CD4-positive, alpha-beta T cell treated with Interferon alpha-2 for 1 hour (primary cell): ENCODE results near the gene ARFIP1.
"Not testable (repeated sequence)": the region's sequence is repeated elsewhere in the genome, so short reads cannot be mapped to it uniquely, and the experiment has no call there.

Source experiments
- DNase-seq, 2 donors: peaks; one replicate each; pipeline ENCODE4 v3.0.0-alpha.2; 2020 to 2022

ARFIP1 gene

DNA sequence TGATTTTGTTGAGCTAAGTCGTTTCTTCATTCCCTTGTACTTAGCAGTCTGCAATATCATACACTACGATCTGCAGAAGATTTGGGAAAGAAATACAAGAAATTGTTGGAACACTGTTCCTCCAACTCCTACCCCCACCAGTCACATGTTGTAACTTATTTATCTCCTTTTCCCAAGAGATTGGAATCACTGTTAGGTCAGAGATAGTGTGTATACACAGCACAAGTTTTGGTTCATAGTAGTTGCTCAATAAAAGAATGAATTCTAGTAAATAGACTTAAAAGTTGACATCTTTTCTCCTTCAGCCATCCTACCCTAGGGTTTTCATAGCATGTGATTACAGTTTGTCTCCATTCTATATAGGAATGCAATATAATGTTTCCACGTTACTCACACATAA is 68.8 kb downstream of the ARFIP1 start:
- DNase-seq, result no peak

DNA sequence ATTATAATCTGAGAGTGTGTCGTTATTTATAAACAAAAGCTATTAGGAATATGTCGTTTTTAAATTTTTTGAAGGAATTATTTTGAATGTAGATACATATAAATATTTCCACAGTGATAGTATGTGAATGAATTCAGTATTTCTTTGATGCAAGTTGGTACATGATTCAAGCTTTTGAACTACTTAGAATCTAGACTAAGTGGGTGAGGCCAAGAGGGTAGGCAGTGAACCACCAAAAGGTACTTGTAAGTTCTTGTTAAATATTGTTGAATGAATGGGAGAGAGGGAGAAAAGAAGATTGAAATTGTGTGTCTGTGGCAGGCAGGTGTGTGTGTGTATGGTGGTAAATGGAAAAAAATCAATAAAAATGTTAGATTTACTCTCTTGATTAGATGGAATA is 69.6 kb downstream of the ARFIP1 start:
- DNase-seq, result no peak

DNA sequence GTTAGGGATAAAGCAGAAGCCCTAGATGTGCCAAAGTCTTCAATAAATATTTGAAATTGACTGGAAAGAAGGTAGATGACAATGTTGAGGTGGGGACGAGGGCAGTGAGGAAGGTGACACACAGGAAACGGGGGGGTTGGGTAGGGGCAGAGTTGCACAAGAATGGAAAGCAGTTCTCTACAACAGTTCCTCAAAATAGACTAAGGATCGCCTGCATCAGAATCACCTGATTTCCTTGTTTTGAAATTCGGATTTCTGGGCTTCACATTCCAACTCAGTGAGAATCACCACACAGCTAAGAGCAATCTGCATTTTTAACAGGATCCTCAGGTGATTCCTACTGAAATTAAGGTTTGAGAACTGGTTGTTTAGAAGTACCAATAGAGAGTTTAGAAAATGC is 70.6 kb downstream of the ARFIP1 start:
- DNase-seq, result peak; percentile 29 to 67

DNA sequence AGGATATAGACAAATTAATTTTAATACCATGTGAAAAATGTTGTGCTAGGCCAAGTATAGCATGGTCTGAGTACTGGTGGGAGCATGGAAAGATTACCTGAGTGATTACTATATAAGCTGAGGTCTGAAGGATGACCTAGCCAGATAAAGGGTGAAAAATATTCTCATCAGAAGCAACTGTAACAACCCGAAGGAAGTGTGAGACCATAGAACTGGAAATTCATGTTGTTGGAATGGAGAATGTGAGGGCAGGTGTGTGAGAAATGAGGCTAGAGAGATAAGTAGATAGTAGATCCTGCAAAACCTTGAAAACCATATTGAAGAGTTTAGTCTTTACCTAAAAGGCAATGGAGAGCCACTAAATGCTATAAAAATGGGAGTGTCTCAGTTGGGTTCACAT is 71.5 kb downstream of the ARFIP1 start:
- DNase-seq, result no peak

DNA sequence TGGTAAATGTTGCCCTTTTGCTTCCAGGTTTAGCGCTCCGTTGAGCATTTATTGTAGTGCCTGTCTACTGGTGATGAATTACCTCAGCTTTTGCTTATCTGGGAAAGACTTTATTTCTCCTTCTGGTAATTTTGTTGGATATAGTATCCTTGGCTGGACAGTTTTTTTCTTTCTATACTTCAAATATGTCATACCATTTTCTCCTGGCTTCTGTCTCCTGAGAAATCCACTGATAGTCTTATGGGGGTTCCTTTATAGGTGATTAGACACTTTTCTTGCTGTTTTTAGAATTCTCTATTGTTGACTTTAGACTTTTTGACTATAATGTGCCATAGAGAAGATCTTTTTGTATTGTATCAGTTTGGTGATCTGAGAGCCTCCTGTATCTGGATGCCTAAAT is 73.5 kb downstream of the ARFIP1 start:
- DNase-seq, result no peak

DNA sequence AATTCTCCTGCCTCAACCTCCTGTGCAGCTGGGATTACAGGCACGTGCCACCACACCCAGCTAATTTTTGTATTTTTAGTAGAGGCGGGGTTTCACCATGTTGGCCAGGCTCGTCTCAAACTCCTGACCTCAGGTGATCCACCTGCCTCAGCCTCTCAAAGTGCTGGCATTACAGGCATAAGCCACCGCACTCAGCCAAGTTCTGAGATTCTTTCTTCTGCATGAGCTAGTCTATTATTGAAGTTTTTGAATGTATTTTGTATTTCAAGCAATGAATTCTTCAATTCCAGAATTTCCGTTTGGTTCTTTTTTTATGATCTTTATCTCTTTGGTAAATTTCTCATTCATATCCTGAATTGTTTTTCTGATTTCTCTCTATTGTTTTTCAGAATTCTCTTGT is 74.3 kb downstream of the ARFIP1 start:
- DNase-seq, result not testable (repeated sequence)

DNA sequence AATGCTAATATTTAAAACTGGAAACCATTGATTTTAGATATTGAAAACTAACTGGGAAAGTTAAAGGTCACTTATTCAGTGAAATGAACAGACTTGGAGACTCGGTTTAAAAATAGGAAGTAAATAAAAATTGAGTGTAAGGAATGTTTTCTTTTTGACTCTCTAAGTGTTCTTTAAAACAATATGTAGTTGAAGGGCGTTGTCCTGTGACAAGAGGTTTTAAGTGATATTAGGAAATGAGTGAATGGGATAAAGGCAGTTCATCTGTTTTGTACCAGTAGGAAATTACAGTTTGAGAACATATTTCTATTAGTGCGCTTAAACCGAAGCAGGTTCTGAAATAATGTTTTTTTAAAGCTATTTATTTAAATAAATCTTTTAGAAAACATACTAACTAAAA is 77.2 kb downstream of the ARFIP1 start:
- no peak for DNase-seq

DNA sequence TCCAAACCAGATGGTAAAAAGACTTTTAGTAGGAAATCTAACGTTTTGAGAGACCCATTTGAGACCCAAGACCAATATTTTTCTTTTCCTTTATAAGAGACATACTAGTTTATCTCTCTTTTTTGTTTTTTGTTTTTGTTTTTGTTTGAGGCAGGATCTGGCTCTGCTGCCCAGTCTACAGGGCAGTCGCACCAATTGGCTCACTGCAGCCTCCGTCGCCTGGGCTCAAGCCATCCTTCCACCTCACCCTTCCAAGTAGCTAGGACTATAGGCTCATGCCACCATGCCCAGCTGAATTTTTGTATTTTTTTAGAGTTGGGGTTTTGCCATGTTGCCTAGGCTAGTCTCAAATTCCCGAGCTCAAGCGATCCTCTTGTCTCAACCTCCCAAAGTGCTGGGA is 79.2 kb downstream of the ARFIP1 start:
- no peak for DNase-seq

DNA sequence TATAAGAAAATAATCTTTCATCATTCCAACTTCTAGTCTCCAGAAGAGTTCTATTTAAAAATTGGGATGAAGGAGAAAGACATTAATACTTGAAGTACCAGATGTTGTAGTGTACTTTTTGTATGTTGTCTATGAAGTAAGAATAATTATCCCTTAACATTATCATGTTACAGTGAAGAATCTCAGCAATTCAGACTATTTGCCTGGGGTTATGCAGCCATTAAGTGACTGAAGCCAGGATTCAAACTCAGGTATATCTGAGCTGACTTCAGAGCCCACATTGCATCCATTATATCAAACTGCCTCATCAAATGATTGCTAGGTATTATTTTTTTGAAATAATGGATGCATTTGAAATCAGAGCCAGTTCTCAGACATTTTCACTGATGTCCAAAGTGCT is 80.3 kb downstream of the ARFIP1 start:
- no peak for DNase-seq

DNA sequence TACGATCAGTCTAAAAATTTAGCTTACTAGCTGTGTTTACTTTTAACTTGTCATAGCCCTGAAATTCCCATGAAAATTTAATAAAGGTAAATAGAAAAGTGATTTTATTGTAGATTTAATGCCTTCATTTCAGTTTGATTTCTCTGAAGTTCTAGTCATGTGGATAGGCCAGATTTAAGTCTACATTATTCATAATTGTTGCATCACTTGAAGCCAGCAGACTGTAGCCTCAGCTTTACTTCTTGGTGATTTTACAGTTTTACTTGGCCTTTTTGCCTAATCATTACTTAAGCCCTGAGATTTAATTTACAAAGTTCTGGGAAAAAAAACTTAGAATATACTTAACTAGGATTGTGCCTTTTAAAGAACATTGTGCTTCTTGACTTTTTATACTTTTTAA is 82.9 kb downstream of the ARFIP1 start:
- no peak for DNase-seq

DNA sequence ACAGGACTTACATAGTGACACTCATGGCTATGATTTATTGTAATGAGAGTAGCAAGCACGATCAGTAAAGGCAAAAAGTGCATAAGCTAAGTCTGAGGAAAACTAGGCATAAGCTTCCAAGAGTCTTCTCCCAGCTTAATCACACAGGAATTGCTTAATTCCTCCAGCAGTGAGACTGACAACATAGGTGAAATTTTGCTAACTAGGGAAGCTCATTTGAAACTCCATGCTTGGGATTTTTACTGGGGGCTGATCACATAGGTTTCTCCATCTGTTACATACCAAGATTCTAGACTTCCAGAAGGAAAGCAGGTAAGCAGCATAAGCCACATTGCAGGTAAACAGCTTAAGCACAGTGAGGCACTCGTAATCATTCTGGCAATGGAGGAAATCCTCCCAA is 84.6 kb downstream of the ARFIP1 start:
- DNase-seq, result no peak

DNA sequence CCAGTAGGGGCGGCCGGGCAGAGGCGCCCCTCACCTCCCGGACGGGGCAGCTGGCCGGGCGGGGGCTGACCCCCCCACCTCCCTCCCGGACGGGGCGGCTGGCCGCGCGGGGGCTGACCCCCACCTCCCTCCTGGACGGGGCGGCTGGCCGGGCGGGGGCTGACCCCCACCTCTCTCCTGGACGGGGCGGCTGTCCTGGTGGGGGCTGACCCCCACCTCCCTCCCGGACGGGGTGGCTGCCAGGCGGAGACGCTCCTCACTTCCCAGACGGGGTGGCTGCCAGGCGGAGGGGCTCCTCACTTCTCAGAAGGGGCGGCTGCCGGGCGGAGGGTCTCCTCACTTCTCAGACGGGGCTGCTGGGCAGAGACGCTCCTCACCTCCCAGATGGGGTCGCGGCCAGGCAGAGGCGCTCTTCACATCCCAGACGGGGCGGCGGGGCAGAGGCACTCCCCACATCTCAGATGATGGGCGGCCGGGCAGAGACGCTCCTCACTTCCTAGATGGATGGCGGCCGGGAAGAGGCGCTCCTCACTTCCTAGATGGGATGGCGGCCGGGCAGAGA is 86.8 kb downstream of the ARFIP1 start:
- DNase-seq, result not testable (repeated sequence)

DNA sequence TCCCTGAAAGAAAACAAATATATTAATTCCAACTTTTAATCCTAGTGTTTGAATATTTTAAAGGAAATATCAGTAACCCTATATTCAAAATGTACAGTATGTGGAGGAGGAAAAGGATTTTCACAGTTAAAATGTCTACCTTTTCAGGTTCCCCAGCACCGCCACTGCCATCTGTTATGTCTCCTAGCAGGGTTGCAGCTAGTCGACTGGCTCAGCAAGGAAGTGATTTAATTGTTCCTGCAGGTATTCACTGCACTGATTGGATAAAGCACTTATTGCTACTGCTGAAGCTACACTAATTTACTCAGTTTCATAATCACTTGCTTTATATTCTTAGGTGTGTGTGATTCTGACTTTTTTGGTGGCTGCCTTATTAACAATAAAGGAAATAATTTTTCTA is 90.9 kb downstream of the ARFIP1 start:
- no peak for DNase-seq

DNA sequence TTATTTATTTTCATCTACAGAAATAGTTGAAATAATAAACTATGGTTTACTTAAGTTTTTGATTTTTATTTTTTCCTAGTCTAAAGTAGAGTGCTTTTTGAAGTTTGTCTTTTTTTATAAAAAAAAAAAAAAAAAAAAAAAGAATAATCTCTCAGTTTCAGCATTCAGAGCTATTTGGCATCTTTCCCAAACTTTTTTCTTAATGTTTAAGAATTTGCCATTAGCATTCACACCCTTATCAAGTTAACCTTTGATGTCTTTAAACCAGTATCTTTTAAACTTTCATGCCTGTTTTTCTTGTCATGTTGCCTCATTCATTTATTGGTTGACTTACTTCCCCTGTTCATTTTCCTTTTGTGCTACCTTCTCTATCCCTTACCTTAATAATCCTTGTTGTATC is 95.5 kb downstream of the ARFIP1 start:
- no peak for DNase-seq

DNA sequence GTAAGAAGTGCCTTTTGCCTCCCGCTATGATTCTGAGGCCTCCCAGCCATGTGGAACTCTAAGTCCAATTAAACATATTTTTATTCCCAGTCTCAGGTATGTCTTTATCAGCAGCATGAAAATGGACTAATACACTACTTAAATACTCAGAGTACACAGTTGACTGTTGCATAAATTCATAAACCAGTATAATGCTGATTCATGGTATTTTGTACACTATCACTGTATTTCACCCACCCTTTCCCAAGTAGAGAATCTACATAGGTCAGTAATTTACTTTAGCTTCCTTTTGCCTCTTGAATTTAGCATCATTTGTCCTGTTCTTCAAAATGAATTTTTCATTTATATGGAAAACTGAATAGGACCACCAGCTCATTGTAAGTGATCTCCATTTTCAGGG is 98.1 kb downstream of the ARFIP1 start:
- no peak for DNase-seq

DNA sequence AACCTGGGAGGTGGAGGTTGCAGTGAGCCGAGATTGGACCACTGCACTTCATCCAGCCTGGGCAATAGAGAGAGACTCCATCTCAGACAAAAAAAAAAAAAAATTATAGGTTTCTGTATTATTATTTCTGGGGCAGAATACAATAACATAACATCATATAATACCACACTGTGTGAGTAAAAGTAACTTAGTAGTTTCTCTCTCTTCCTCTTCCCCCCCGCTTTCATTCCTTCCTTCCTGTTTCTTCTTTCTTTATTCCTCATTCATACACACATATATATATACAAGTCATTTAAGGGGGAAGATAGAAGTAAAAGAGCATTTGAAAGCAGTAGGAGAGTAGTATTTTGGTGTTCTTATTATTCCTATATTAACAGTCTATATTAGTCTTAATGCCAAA is 100.5 kb downstream of the ARFIP1 start:
- no peak for DNase-seq

DNA sequence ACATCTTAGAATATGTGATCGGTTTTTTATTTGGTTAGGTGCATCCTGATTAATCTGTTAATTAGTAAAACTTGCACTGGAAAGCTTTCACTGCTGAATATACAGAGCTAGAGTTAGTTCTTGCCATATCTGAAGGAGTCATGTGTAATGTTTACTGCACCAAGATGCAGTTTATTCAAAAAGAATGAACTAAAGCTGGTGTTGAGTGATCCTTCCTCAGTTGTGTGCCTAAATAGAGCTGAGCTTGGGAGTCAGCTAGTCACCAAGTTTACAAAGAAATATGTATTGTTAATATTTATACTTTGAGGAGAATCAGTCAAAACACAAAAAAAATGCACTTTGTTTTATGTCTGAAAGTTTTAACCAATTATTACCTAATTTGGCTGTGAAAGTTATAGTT is 102.2 kb downstream of the ARFIP1 start:
- DNase-seq, result no peak

DNA sequence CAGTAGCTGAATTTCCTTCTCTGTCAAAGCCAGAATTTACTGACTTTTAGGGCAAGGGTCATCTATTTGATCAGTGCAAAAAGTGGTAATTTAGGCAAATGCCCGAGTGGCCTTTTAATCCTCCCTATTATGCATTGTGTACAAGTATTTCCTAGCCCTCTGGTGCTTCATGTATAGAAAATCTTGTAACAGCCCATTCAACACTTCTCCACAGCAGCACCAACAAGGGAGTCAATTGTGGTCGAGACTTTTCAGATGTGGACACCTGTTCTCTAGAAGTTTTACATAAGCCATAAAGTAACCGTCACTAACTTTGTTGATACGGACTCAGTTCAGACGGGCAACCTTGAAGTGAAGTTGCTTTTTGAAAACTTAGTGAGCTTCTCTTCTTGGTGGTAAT is 105.4 kb downstream of the ARFIP1 start:
- DNase-seq, result no peak

DNA sequence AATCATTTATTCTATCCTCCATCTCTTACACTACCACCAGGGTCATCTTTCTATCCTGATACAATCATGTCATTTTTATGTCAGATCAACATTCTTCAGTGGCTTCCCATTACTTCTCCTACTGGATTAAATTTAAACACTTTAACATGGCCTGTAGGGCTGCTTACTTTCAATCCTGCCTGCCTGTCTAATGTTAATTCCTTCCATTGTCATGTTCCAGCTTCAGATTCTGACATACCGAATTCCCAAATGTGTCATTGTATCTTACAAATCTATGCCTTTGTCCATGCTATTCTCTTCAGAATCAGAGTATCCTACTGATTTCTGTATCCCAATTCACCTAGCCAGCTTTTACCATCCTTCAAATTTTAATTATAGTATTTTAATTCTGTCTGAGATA is 106.4 kb downstream of the ARFIP1 start:
- no peak for DNase-seq

DNA sequence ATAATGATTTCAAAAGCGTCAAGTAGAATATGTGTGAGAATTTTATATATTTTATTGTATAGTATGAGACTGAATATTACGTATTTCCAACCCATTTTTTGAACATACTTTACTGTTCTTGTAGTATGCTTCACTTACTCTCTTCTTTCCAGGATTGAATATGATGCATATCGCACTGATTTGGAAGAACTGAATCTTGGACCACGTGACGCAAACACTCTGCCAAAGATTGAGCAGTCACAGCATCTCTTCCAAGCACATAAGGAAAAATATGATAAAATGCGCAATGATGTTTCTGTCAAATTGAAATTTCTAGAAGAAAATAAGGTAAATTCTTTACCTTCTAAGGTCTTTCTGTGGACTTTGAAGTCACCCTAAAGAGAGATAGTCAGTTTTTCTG is 108.2 kb downstream of the ARFIP1 start:
- DNase-seq, result no peak

DNA sequence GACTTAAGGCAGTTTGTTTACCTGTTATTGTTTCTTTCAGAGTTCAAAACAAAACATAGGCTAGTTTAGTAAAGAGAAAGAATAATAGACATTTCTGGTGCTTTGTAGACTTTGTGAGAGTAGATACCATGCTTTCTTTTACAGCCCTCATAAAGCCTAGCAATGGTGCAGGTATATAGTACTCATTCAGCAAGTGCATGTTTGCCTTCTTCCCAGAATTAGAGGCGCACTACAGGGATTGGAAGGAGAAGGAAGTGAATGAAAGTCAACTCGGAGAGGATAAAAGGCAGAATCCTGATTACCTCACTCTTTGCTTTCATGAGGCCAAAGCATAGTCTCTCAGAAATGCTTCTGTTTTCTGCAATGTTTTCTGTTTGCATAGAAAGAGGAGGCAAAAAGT is 113.2 kb downstream of the ARFIP1 start:
- no peak for DNase-seq

DNA sequence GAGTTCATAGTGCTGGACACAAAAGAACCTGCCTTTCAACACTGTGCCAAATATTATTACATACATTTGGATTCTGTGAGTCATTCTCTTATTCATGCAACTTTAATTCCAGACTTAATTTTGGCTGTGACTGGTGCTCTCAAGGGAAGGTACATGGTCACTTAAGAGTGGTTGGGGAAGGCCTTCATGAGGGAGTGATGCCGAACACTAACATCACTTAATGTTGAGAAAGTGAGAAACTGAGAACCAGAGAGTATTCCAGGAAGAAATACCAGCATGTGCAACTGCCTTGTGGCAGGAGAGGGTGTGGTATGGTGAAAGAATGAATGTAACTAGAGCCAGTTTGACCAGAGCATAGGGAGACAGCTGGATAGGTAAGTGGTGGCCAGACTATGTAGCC is 114.9 kb downstream of the ARFIP1 start:
- no peak for DNase-seq

DNA sequence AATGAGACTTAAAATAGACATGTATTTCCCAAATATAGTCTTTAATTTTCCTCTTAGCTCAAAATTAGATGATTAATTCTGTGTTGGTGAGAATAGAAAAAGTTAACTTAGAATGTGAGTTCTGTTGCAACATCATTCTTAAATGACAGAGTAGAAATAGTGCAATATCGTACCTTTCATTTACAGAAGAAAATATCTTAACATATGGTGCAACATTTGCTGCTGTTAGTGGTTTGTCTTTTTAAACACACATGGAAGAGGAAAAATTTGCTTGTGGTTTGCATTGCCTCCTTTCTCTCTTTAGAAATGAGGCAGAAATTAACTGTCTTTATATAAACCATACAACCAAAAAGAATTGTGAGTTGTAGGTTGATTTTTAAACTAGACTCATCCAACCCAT is 117.1 kb downstream of the ARFIP1 start:
- DNase-seq, result no peak

DNA sequence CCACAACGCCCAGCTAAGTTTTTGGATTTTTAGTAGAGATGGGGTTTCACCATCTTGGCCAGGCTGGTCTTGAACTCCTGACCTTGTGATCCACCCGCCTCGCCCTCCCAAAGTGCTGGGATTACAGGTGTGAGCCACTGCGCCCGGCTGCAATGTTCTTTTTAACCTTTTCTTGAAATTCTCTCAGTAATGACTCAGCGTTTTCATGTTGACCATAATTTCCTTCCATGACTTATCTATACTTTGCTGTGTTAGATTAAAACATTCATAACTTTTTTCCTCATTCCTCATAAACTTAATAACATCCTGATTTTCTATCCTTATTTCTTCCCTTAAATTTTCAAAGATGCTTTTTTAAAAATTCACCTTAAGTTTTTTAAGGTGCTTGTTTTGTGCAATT is 118.4 kb downstream of the ARFIP1 start:
- DNase-seq, result not testable (repeated sequence)

DNA sequence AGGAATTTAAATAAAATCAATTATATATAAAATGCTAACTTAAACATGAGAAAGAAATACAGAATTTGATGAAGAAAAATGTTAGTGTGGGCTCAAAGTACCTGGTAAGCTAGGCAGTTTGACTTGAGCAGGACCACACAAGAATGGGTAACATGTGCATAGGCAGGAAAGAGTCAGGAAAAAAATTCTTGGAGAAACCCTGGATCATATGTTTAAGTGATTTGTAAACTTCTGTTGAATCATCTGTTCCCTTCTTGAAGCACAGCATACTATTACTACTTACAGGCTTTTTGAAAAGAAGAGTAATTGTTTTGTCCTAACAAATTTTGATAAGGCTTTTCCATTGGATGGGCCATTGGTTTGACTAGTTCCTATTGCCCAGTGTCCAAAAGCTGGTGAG is 118.9 kb downstream of the ARFIP1 start:
- DNase-seq, result no peak

DNA sequence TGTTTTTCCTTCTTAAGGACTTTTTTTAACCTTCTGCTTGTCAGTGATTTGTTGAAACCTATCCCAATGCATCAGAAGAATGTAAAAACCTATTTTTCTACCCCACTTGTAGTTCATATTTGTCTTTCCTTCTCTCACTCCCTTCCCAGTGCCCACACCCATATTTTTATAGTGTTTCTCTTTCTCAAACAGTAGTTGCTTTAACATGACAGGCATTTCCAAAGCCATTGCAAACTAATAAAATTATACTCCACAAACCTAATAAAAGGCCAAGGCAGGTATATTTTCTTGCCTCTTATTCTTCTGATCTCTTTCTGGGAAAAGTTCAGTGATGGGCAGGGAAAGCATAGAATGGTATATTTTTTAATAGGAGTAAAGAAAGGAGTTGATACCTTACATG is 120.6 kb downstream of the ARFIP1 start:
- DNase-seq, result no peak
